ENCODE results near the gene LPP. TPM values are rescaled to one million over a fixed set of nuclear protein-coding genes. Genes with fewer than 3 reads are reported as not detected.

The LPP gene
- total and polyA plus RNA-seq, 2 donors (not counting 1 experiment from before 2014, with no cell fraction given) = 7.6 to 81.7 TPM

GRCh38 chr3:188326968-188327367 is 173.0 kb downstream of the LPP start:
- Histone ChIP-seq H3K4me3 (ENCODE audit: control extremely low read depth in 1 of 5, extremely low read depth in 1 of 5, insufficient read depth in 1 of 5, low read depth in 2 of 5, low read length in 4 of 5) (no peak overlapping the region), H3K4me2 (replicated peaks; ENCODE audit: low read depth, low read length, poor library complexity, severe bottlenecking) (no peak overlapping the region), H3K9me3 (ENCODE audit: control extremely low read depth in 1 of 3, control insufficient read depth in 2 of 3, insufficient read depth in 1 of 3, low read length in 2 of 3) (no peaks in the 10 kb centered on the region), H2AFZ (ENCODE audit: insufficient read depth, low read depth, low read length, poor library complexity, severe bottlenecking) (no peak overlapping the region), H3K36me3 (replicated peaks in 1 of 2; ENCODE audit: control extremely low read depth in 1 of 2, control insufficient read depth in 1 of 2, extremely low read depth in 1 of 2, insufficient read depth in 2 of 2, low read length in 1 of 2) (peaks cover 2 to 3% of the 10 kb centered on the region in 2 experiments), H3K79me2 (ENCODE audit: control insufficient read depth, insufficient read depth, low read length) (peaks cover 12% of the 10 kb centered on the region), H3K4me1 (ENCODE audit: control insufficient read depth in 2 of 2, insufficient read depth in 2 of 2, low read length in 2 of 2) (peaks cover 13 to 15% of the 10 kb centered on the region in 2 donors), H3K27me3 (replicated peaks in 1 of 4; ENCODE audit: control extremely low read depth in 1 of 4, control insufficient read depth in 3 of 4, insufficient read depth in 4 of 4, low read length in 3 of 4) (no peaks in the 10 kb centered on the region), H3K27ac (ENCODE audit: low read length in 2 of 2) (no peak overlapping the region), H4K20me1 (ENCODE audit: control insufficient read depth, insufficient read depth, low read length, poor library complexity, severe bottlenecking) (no peaks in the 10 kb centered on the region), H3K9ac (ENCODE audit: low read length) (no peak overlapping the region)
- TF ChIP-seq CTCF (IDR thresholded peaks at IDR 0.05) (no peak), EZH2 (IDR thresholded peaks at IDR 0.05; ENCODE audit: borderline replicate concordance, insufficient read depth, low read depth, low read length, poor library complexity, severe bottlenecking) (no peak)
- DNase-seq (no peak), ATAC-seq (ENCODE audit: low read depth) (no peak)
- Mint-ChIP-seq H3K27me3 (no peaks in the 10 kb centered on the region), H3K4me1 (peaks cover 49% of the 10 kb centered on the region), H3K4me3 (no peak overlapping the region), H3K27ac (no peak overlapping the region), H3K9me3 (ENCODE audit: insufficient read depth) (no peaks in the 10 kb centered on the region)
- WGBS (ENCODE audit: insufficient coverage) = no CpG with 5 or more reads among the region's 4 CpGs
- ChIA-PET CTCF (no interaction called here), POLR2A (no interaction called here)
- intact Hi-C loops (cut with micrococcal nuclease) = no loop called here

- ChIA-PET POLR2A (no interaction called here), CTCF (no interaction called here)
- Mint-ChIP-seq H3K4me3 (no peak overlapping the region), H3K9me3 (ENCODE audit: insufficient read depth) (no peaks in the 10 kb centered on the region), H3K27me3 (no peaks in the 10 kb centered on the region), H3K27ac (no peak overlapping the region), H3K4me1 (peaks cover 48% of the 10 kb centered on the region)
- Histone ChIP-seq H3K9ac (ENCODE audit: low read length) (no peak overlapping the region), H3K36me3 (replicated peaks in 1 of 2; ENCODE audit: control extremely low read depth in 1 of 2, control insufficient read depth in 1 of 2, extremely low read depth in 1 of 2, insufficient read depth in 2 of 2, low read length in 1 of 2) (peaks cover 2 to 3% of the 10 kb centered on the region in 2 experiments), H3K27me3 (replicated peaks in 1 of 4; ENCODE audit: control extremely low read depth in 1 of 4, control insufficient read depth in 3 of 4, insufficient read depth in 4 of 4, low read length in 3 of 4) (no peaks in the 10 kb centered on the region), H3K4me3 (ENCODE audit: control extremely low read depth in 1 of 5, extremely low read depth in 1 of 5, insufficient read depth in 1 of 5, low read depth in 2 of 5, low read length in 4 of 5) (no peak overlapping the region), H3K79me2 (ENCODE audit: control insufficient read depth, insufficient read depth, low read length) (peaks cover 12% of the 10 kb centered on the region), H4K20me1 (ENCODE audit: control insufficient read depth, insufficient read depth, low read length, poor library complexity, severe bottlenecking) (no peaks in the 10 kb centered on the region), H3K4me2 (replicated peaks; ENCODE audit: low read depth, low read length, poor library complexity, severe bottlenecking) (no peak overlapping the region), H3K27ac (ENCODE audit: low read length in 2 of 2) (no peak overlapping the region), H3K4me1 (ENCODE audit: control insufficient read depth in 2 of 2, insufficient read depth in 2 of 2, low read length in 2 of 2) (peaks cover 13 to 15% of the 10 kb centered on the region in 2 donors), H2AFZ (ENCODE audit: insufficient read depth, low read depth, low read length, poor library complexity, severe bottlenecking) (no peak overlapping the region), H3K9me3 (ENCODE audit: control extremely low read depth in 1 of 3, control insufficient read depth in 2 of 3, insufficient read depth in 1 of 3, low read length in 2 of 3) (no peaks in the 10 kb centered on the region)
- DNase-seq = no peak
- no peak for ATAC-seq (ENCODE audit: low read depth)
- no CpG with 5 or more reads among the region's 2 CpGs for WGBS (ENCODE audit: insufficient coverage)
- intact Hi-C loops (cut with micrococcal nuclease) = no loop called here
- TF ChIP-seq EZH2 (IDR thresholded peaks at IDR 0.05; ENCODE audit: borderline replicate concordance, insufficient read depth, low read depth, low read length, poor library complexity, severe bottlenecking) = no peak
- no peak for TF ChIP-seq CTCF (IDR thresholded peaks at IDR 0.05)
These were observed 173.5 kb downstream of the LPP start for GRCh38 chr3:188327433-188327832.
